ENCODE measurements around the gene HPRT1.

The HPRT1 gene

GRCh38 chrX:134541906-134542305 is 81.9 kb downstream of the HPRT1 start:
- in situ Hi-C loops (cut with MboI; ENCODE audit: low sequenced_read_pairs), result no loop called here

GRCh38 chrX:134542485-134542884 is 82.5 kb downstream of the HPRT1 start:
- in situ Hi-C loops (cut with MboI; ENCODE audit: low sequenced_read_pairs), result no loop called here

- in situ Hi-C loops (cut with MboI; ENCODE audit: low sequenced_read_pairs), result no loop called here
These were observed 83.3 kb downstream of the HPRT1 start for GRCh38 chrX:134543288-134543687.

- in situ Hi-C loops (cut with MboI; ENCODE audit: low sequenced_read_pairs), result no loop called here
These were observed 84.2 kb downstream of the HPRT1 start for GRCh38 chrX:134544135-134544512.

- in situ Hi-C loops (cut with MboI; ENCODE audit: low sequenced_read_pairs), result no loop called here
These were observed 84.7 kb downstream of the HPRT1 start for GRCh38 chrX:134544513-134545151.

- in situ Hi-C loops (cut with MboI; ENCODE audit: low sequenced_read_pairs), result no loop called here
These were observed 85.5 kb downstream of the HPRT1 start for GRCh38 chrX:134545510-134545909.

GRCh38 chrX:134546187-134546586 is 86.2 kb downstream of the HPRT1 start:
- in situ Hi-C loops (cut with MboI; ENCODE audit: low sequenced_read_pairs), result no loop called here

GRCh38 chrX:134547047-134547679 is 87.2 kb downstream of the HPRT1 start:
- in situ Hi-C loops (cut with MboI; ENCODE audit: low sequenced_read_pairs), result no loop called here

GRCh38 chrX:134548257-134549201 is 88.6 kb downstream of the HPRT1 start:
- in situ Hi-C loops (cut with MboI; ENCODE audit: low sequenced_read_pairs), result no loop called here

Data from HL-60/S4 treated with retinoic acid at 250 ng/mL for 4 days and 3 days (cell line).